Coronary artery (tissue), 2 donors: ENCODE results near the gene NLRP9.
A peak's percentile ranks its signal among the peaks of the same experiment; 100 is the strongest.

ENCODE experiments used
- DNase-seq: peaks from one replicate; pipeline ENCODE4 v3.0.0-alpha.2; 2017; ENCODE audit warnings: low spot score
- H3K27ac ChIP-seq, 2 donors: fragments of 200-600 bp; sonication (generic); one replicate each; pipeline ENCODE4 v1.5.1; 2016 to 2019
- H3K4me3 ChIP-seq: fragments of 200-600 bp; sonication (generic); 2 replicates; pipeline ENCODE4 v1.5.1; 2016; ENCODE audit warnings: mild to moderate bottlenecking, moderate library complexity
- TF ChIP-seq, protein P1 (sequence below): fragments of 200-600 bp; sonication (generic); IDR thresholded peaks from one replicate; pipeline ENCODE4 v1.5.1; 2019; ENCODE audit warnings: antibody characterized with exemption

The NLRP9 gene

DNA sequence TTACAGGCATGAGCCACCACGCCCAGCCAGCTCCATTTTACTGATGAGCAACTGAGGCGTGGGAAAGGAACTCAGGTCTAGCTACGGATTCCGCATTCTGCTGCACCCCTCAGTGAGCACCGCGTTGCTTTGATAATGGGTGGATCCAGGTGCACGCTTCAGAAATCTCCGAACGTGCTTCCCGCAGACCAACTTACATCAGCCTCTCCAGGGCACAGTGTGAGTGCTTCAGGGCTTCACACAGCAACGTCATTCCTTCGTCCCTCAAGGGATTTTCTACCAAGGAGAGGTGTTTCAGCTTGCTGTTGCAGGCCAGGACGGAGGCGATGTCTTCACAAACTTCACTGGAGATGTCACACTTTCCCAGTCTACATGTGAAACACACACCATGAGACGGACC, 21.7 kb downstream of the NLRP9 start:
- Histone ChIP-seq H3K27ac (no peak overlapping the region), H3K4me3 (no peak overlapping the region)
- TF ChIP-seq, protein P1, sequence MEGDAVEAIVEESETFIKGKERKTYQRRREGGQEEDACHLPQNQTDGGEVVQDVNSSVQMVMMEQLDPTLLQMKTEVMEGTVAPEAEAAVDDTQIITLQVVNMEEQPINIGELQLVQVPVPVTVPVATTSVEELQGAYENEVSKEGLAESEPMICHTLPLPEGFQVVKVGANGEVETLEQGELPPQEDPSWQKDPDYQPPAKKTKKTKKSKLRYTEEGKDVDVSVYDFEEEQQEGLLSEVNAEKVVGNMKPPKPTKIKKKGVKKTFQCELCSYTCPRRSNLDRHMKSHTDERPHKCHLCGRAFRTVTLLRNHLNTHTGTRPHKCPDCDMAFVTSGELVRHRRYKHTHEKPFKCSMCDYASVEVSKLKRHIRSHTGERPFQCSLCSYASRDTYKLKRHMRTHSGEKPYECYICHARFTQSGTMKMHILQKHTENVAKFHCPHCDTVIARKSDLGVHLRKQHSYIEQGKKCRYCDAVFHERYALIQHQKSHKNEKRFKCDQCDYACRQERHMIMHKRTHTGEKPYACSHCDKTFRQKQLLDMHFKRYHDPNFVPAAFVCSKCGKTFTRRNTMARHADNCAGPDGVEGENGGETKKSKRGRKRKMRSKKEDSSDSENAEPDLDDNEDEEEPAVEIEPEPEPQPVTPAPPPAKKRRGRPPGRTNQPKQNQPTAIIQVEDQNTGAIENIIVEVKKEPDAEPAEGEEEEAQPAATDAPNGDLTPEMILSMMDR, result no peak
- DNase-seq, result no peak

DNA sequence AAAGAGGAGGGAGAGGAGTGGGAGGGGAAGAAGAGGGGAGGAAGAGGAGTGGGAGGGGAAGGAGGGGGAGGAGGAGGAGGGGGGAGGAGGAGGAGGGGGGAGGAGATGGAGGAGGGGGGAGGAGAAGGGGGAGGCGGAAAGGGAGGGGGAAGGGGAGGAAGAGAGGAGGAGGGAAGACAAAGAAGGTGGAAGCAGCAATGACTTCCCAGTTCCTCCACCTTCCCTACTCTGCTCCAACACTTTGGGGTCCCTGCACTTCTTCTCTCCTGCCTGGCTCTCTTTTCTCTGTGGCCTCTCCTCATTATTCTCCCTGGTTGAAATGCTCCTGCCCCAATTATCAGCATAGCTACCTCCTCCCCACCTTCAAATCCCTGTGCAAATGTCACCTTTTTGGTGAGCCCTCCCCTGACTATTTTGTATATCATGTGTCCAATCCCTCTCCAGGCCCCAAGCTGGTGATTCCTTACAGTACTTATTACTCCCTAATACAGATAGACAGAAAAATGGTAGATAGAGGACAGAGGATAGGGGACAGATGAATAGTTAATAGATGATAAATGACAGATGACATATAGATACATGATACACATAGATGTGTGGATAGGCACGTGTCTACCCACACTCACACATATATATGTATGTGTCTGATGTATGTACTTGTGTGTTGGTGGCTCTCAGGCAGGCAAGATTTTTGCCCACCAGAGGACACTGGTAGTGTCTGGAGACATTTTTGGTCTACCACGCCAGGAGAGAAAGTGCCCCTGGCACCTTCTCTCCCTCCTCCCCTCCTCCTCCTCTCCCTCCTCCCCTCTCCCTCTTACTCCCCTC, 25.2 kb downstream of the NLRP9 start:
- H3K27ac ChIP-seq, result no peak overlapping the region
- H3K4me3 ChIP-seq, result no peak overlapping the region
- DNase-seq, result no peak
- TF ChIP-seq, protein P1, result no peak

DNA sequence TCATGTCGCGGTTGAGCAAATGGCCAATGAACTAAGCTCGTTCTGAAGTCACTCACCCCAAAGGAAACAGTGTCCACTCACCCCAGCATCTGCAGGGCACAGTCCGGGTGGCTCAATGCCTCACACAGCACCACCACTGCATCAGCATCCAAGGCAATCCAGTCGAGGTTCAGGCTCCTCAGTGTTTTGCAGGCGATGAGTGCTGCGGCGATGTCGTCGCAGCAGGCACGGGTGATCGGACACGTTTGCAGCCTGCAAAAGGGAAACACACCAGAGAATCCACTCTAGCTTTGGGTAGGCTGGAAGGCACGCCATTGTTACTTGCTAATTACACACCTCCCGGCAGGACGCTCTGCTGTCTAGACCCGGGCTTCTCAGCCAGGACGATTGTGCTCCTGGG, 26.5 kb downstream of the NLRP9 start:
- Histone ChIP-seq H3K27ac (no peak overlapping the region), H3K4me3 (no peak overlapping the region)
- no peak for DNase-seq
- TF ChIP-seq, protein P1, result no peak

DNA sequence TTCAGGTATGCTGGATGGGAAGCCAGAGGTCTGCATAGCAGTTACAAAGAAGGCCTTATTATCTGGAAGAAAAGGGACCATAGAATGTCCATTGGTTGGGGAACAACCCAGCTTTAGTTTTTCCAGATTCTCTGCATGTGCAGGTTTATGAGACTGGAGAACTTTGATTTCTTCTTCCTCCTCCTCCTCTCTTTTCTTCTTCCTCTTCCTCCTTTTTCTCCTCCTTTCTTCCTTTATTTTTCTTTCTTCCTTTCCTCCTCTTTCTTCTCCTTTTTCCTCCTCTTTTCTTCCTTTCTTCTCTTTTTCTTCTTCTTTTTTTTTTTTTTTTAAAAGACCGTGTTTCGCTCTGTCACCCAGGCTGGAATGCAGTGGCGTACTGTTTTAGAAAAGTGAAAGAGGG, 32.2 kb downstream of the NLRP9 start:
- DNase-seq, result no peak
- H3K4me3 ChIP-seq, result no peak overlapping the region
- TF ChIP-seq, protein P1, result no peak
- H3K27ac ChIP-seq, result no peak overlapping the region

DNA sequence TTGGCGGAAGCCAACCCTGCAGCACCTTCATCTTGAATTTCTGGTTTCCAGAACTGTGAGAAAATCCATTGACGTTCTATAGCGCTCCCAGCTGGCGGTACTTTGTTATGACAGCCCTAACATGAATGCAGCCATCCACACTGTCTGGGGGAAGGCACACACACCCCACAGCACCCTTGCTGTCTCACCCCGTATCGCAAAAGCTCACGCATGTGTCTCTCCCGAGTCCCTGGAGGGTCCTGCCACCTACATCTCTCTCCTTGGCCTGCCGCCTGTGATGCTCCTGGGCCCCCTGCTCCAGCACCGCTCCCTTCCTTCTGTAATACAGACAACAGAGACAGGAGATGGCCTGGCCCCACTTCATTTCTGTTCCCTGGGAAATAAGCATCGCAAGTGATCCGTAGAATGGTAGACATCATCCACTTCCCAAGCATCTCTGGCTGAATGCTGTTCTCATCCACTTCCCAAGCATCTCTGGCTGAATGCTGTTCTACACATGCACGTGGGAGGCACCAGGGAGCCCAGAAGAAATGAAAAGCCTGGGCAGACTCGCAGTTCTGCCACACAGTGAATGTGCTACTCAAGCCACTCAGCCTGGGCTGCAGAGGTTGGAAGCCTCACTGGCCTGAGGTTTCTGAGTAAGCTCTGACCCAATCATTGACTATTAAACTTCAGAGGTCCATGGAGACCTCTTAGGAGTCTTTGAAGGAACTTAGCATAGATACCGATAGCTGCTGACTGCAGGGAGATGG, 33.5 kb downstream of the NLRP9 start:
- Histone ChIP-seq H3K4me3 (no peak overlapping the region), H3K27ac (no peak overlapping the region)
- TF ChIP-seq, protein P1, result no peak
- no peak for DNase-seq

DNA sequence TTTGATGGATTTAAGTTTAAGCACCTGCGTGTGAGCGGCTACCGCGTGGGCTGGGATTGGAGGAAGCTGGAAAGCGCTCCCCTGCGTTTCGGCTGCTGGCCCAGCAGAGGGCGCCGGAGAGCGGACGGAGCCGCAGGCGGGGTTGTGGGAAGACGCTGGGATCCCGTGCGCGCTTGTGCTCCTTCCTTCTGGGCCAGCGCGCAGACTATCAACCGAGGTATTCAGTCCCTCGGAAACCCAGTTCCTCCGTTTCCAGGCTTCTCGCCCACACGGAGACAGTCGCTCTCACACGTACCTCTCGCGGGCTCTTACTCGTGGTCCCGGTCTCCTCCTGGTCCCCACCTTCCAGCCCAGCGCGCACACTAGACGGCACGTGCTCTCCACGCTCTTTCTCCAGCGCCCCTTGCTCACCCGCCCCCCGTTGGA, 34.4 kb downstream of the NLRP9 start:
- H3K27ac ChIP-seq, result no peak overlapping the region
- DNase-seq, result no peak
- no peak overlapping the region for H3K4me3 ChIP-seq
- TF ChIP-seq, protein P1, result peak; percentile 43
